WTC11 (cell line): ENCODE measurements around the gene UHMK1.

ENCODE experiments used
- PRRX2 ChIP-seq: fragments of 250-450 bp; sonication (Bioruptor Pico); IDR thresholded peaks from 2 replicates; pipeline ENCODE4 v1.8.0; 2021; ENCODE audit warnings: mild to moderate bottlenecking
- RELA ChIP-seq: sonication (generic); formaldehyde crosslinking; IDR thresholded peaks from 2 replicates; pipeline ENCODE4 v1.8.1; 2022; ENCODE audit warnings: missing genetic modification reagents, mild to moderate bottlenecking, borderline replicate concordance
- TF ChIP-seq, protein P1 (sequence below): sonication (generic); formaldehyde crosslinking; IDR thresholded peaks from 2 replicates; pipeline ENCODE4 v1.8.0; 2022; ENCODE audit warnings: mild to moderate bottlenecking, missing genetic modification reagents
- TF ChIP-seq, protein P2 (sequence below): sonication (generic); formaldehyde crosslinking; IDR thresholded peaks from 2 replicates; pipeline ENCODE4 v1.8.1; 2022; ENCODE audit warnings: mild to moderate bottlenecking, missing genetic modification reagents, moderate library complexity, borderline replicate concordance

- TF ChIP-seq RELA (CRISPR knock-in tag) (no peak), PRRX2 (CRISPR knock-in tag) (no peak)
- TF ChIP-seq, protein P1, sequence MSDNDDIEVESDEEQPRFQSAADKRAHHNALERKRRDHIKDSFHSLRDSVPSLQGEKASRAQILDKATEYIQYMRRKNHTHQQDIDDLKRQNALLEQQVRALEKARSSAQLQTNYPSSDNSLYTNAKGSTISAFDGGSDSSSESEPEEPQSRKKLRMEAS (CRISPR knock-in tag) = no peak
- TF ChIP-seq, protein P2, sequence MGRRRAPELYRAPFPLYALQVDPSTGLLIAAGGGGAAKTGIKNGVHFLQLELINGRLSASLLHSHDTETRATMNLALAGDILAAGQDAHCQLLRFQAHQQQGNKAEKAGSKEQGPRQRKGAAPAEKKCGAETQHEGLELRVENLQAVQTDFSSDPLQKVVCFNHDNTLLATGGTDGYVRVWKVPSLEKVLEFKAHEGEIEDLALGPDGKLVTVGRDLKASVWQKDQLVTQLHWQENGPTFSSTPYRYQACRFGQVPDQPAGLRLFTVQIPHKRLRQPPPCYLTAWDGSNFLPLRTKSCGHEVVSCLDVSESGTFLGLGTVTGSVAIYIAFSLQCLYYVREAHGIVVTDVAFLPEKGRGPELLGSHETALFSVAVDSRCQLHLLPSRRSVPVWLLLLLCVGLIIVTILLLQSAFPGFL (CRISPR knock-in tag) = no peak
Measured at GRCh38 chr1:162538815-162539431, 41.3 kb downstream of the UHMK1 start.
